Fibroblast of villous mesenchyme (primary cell): Measurements from ENCODE around the gene NELFE. TPM values are rescaled to one million over a fixed set of nuclear protein-coding genes. Genes with fewer than 3 reads are reported as not detected.
A peak's percentile ranks its signal among the peaks of the same experiment; 100 is the strongest.

Experiments
- DNase-seq: peaks from one replicate; pipeline ENCODE4 v3.0.0-alpha.2; 2010; ENCODE audit warnings: low read depth
- H3K4me3 ChIP-seq: 2 replicates; pipeline ENCODE4 v1.5.1; 2011; ENCODE audit warnings: low read depth, mild to moderate bottlenecking, low read length
- total RNA-seq: library from RNA; depleted of rRNA; stranded (reverse); fragments of >200 nt; gene quantifications from 2 replicates; pipeline ENCODE4 v1.2.3, GENCODE V29; 2012
- TF ChIP-seq, protein P1 (sequence below): IDR thresholded peaks from 2 replicates; pipeline ENCODE4 v1.5.1; 2012; ENCODE audit warnings: low read depth, mild to moderate bottlenecking, low read length; ENCODE audit not compliant: insufficient read depth

Gene NELFE
- total RNA-seq, 1 donor, result 106 TPM

DNA sequence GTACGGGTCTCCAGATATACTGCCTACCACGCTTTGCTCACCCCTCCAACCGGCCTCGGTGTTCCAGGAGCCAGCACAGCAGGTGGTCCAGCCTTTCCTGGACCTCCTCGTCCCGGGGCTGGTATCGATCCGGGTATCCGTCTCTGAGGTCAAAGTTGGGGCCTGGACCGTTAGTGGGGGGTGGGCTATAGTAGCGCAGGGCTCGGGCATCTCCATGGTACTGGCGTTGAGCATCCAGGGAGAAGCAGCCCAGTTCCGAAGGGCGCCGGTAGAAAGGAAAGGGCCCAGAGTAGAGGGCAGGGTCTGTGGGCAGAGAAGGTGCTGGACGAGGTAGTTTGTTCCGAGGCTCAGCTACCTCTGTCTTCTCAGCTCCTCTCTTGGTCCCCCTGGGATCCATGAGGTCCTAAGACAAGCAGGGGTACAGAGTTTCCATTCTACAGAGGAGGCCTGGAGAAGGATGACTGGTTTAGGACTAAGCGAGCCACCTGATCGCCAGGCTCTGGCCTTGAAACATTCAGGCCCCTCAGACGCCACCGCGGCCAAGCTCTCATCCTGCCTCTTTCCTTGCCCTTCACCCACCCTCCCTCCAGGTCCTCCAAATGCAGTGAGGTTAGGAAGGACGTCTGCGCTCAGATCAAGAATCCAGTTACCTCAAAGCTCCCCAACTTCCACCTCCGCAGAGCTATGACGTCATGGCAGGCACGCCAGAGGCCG is 12.7 kb upstream of the NELFE start:
- TF ChIP-seq, protein P1, sequence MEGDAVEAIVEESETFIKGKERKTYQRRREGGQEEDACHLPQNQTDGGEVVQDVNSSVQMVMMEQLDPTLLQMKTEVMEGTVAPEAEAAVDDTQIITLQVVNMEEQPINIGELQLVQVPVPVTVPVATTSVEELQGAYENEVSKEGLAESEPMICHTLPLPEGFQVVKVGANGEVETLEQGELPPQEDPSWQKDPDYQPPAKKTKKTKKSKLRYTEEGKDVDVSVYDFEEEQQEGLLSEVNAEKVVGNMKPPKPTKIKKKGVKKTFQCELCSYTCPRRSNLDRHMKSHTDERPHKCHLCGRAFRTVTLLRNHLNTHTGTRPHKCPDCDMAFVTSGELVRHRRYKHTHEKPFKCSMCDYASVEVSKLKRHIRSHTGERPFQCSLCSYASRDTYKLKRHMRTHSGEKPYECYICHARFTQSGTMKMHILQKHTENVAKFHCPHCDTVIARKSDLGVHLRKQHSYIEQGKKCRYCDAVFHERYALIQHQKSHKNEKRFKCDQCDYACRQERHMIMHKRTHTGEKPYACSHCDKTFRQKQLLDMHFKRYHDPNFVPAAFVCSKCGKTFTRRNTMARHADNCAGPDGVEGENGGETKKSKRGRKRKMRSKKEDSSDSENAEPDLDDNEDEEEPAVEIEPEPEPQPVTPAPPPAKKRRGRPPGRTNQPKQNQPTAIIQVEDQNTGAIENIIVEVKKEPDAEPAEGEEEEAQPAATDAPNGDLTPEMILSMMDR, result no peak
- DNase-seq, result no peak
- peak overlapping the region; percentile 61 for H3K4me3 ChIP-seq

- peak overlapping the region; percentile 61 for H3K4me3 ChIP-seq
- TF ChIP-seq, protein P1, result no peak
- no peak for DNase-seq
These were observed 12.0 kb upstream of the NELFE start for GRCh38 chr6:31970604-31971271.

- H3K4me3 ChIP-seq, result peak overlapping the region; percentile 61
- TF ChIP-seq, protein P1, result no peak
- DNase-seq, result peak; percentile 18
These were observed 11.2 kb upstream of the NELFE start for GRCh38 chr6:31969712-31970603.

DNA sequence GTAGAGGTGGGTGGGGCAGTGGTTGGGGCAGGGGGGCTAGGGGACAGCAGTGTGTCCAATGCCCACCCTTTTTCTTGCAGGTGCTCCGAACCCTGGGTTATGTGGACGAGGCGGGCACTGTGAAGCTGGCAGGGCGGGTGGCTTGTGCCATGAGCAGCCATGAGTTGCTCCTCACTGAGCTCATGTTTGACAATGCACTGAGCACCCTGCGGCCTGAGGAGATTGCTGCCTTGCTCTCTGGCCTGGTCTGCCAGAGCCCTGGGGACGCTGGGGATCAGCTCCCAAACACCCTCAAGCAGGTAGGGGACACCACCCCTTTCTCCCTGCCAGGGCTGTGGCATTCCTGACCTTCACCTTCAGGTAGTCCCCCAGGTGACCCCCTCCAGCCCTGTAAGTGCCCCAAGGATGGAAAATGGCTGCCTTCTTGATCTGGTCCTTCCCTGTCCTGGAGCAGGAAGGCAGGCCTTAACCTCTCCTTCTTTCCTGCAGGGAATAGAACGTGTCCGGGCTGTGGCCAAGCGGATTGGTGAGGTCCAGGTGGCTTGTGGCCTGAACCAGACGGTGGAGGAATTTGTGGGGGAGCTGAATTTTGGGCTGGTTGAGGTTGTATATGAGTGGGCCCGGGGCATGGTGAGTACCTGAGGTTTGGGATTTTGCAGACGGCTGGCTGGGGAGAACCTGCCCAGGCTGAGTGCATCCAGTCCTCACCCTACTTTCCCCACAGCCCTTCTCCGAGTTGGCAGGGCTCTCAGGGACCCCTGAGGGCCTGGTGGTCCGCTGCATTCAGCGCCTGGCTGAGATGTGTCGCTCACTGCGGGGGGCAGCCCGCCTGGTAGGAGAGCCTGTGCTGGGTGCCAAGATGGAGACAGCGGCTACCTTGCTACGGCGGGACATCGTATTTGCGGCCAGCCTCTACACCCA is 10.3 kb upstream of the NELFE start:
- TF ChIP-seq, protein P1, result no peak
- no peak overlapping the region for H3K4me3 ChIP-seq
- no peak for DNase-seq

GRCh38 chr6:31968326-31968725 is 9.6 kb upstream of the NELFE start:
- H3K4me3 ChIP-seq, result no peak overlapping the region
- no peak for DNase-seq
- TF ChIP-seq, protein P1, result no peak

GRCh38 chr6:31967926-31968320 is 9.2 kb upstream of the NELFE start:
- TF ChIP-seq, protein P1, result no peak
- H3K4me3 ChIP-seq, result no peak overlapping the region
- DNase-seq, result no peak
